Smooth muscle cell (in vitro differentiated cells): ENCODE data around the gene PARD3. TPM values are rescaled to one million over a fixed set of nuclear protein-coding genes. Genes with fewer than 3 reads are reported as not detected.

Experiments
- DNase-seq: peaks from one replicate; lab custom pipeline; 2025; ENCODE audit not compliant: unreplicated experiment; lab: John Stamatoyannopoulos, UW
- H2AFZ ChIP-seq: fragments of 200-600 bp; sonication (generic); 2 replicates; pipeline ENCODE4 v1.6.0; 2016; ENCODE audit warnings: antibody characterized with exemption, low read depth, mild to moderate bottlenecking
- H3F3A ChIP-seq: fragments of 200-600 bp; sonication (generic); 2 replicates; pipeline ENCODE4 v1.6.0; 2017; ENCODE audit warnings: antibody characterized with exemption, low read depth
- H3K27ac ChIP-seq: fragments of 200-600 bp; sonication (generic); 2 replicates; pipeline ENCODE4 v1.5.1; 2016; ENCODE audit warnings: low read depth, mild to moderate bottlenecking
- H3K27me3 ChIP-seq: fragments of 200-600 bp; sonication (generic); 2 replicates; pipeline ENCODE4 v1.6.1; 2016; ENCODE audit warnings: low read depth, mild to moderate bottlenecking
- H3K36me3 ChIP-seq: fragments of 200-600 bp; sonication (generic); 2 replicates; pipeline ENCODE4 v1.5.1; 2016; ENCODE audit warnings: low read depth
- H3K4me1 ChIP-seq: fragments of 200-600 bp; sonication (generic); 2 replicates; pipeline ENCODE4 v1.5.1; 2016; ENCODE audit warnings: low read depth
- H3K4me2 ChIP-seq: fragments of 200-600 bp; sonication (generic); 2 replicates; pipeline ENCODE4 v1.6.0; 2016; ENCODE audit warnings: mild to moderate bottlenecking
- H3K4me3 ChIP-seq: fragments of 200-600 bp; sonication (generic); 2 replicates; pipeline ENCODE4 v1.5.1; 2016; ENCODE audit warnings: mild to moderate bottlenecking
- H3K79me2 ChIP-seq: fragments of 200-600 bp; sonication (generic); 2 replicates; pipeline ENCODE4 v1.6.0; 2016; ENCODE audit warnings: low read depth, mild to moderate bottlenecking
- H3K9ac ChIP-seq: fragments of 200-600 bp; sonication (generic); 2 replicates; pipeline ENCODE4 v1.6.0; 2016; ENCODE audit warnings: low read depth
- H3K9me3 ChIP-seq: fragments of 200-600 bp; sonication (generic); replicated peaks from 2 replicates; pipeline ENCODE4 v1.5.1; 2016; ENCODE audit warnings: low read depth
- H4K20me1 ChIP-seq: fragments of 200-600 bp; sonication (generic); 2 replicates; pipeline ENCODE4 v1.6.0; 2016; ENCODE audit warnings: low read depth
- CTCF ChIP-seq: fragments of 200-600 bp; sonication (generic); IDR thresholded peaks from 2 replicates; pipeline ENCODE4 v1.5.1; 2017; ENCODE audit warnings: borderline replicate concordance, mild to moderate bottlenecking, antibody characterized with exemption; ENCODE audit not compliant: insufficient read depth, poor library complexity, severe bottlenecking
- WGBS: methylation state at CpG from one replicate; pipeline ENCODE4 v1.1.7; 2016; ENCODE audit warnings: low lambda C conversion rate; 5-methylcytosine and 5-hydroxymethylcytosine counted together
- polyA plus RNA-seq: library from polyadenylated mRNA; unstranded; fragments of >200 nt; fragmentation: Nextera tagmentation; extraction: Ambion mirVana; gene quantifications from 2 replicates; pipeline ENCODE4 v1.2.1, GENCODE V29; 2016
- total RNA-seq: library from RNA; depleted of rRNA; stranded (reverse); fragments of >200 nt; gene quantifications from 2 replicates; pipeline ENCODE4 v1.2.3, GENCODE V29; 2014

The PARD3 gene
- total and polyA plus RNA-seq, 2 experiments from 2014 or later = 17.5 to 26.0 TPM

- Histone ChIP-seq H3K4me3 (no peak overlapping the region), H3K36me3 (no peaks in the 10 kb centered on the region), H3K4me1 (peaks cover 8% of the 10 kb centered on the region), H3K4me2 (no peak overlapping the region), H3K27ac (no peak overlapping the region), H3K9ac (no peak overlapping the region), H3K79me2 (peaks cover 49% of the 10 kb centered on the region), H2AFZ (no peak overlapping the region), H3F3A (no peaks in the 10 kb centered on the region), H4K20me1 (peaks cover 87% of the 10 kb centered on the region), H3K27me3 (no peaks in the 10 kb centered on the region), H3K9me3 (no peaks in the 10 kb centered on the region)
- 93% methylated on average over 4 of the region's 4 CpGs for WGBS
- TF ChIP-seq CTCF = no peak
- DNase-seq = no peak
Measured at GRCh38 chr10:34798654-34799053, 16.4 kb downstream of the PARD3 start.

DNA sequence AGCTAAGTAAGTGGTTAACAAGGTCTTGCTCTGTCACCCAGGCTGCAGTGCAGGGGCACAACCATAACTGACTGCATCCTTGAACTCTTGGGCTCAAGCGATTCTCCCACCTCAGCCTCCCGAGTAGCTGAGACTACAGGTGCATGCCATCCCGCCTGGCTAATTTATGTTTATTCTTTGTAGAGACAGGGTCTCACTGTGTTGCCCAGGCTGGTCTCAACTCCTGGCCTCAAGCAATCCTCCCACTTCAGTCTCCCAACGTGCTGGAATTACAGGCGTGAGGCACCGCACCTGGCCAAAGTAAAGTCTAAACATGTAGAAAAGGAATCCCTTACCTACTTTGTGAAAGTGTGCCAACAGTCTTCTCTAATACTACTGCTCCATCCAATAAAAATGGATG, 17.9 kb downstream of the PARD3 start:
- Histone ChIP-seq H3K27ac (no peak overlapping the region), H3K4me1 (peaks cover 12% of the 10 kb centered on the region), H3K9ac (no peak overlapping the region), H3K36me3 (no peaks in the 10 kb centered on the region), H3K27me3 (no peaks in the 10 kb centered on the region), H3F3A (no peaks in the 10 kb centered on the region), H3K9me3 (no peaks in the 10 kb centered on the region), H3K79me2 (peaks cover 57% of the 10 kb centered on the region), H3K4me3 (no peak overlapping the region), H3K4me2 (no peak overlapping the region), H4K20me1 (peaks cover 87% of the 10 kb centered on the region), H2AFZ (no peak overlapping the region)
- WGBS = 96% methylated on average over 6 of the region's 6 CpGs
- DNase-seq = no peak
- no peak for TF ChIP-seq CTCF

DNA sequence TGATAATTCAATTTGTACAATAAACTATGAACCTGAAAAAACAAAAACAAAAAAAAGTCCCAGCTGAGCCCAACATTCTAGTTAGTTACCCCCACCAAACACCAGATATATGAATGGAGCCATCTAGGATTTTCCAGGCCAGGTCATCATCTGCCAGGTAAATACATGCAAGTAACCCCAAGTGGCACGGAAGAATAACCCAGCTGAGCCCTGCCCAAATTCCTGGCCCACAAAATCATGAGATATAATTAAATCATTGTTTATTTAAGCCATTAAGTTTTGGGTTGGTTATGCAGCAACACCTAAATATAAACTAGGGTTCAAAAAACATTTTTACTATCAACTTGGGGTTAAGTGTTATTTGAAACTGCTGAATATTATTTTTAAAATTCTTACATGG, 19.0 kb downstream of the PARD3 start:
- no peak for DNase-seq
- Histone ChIP-seq H3K4me2 (no peak overlapping the region), H3F3A (no peaks in the 10 kb centered on the region), H3K9me3 (no peaks in the 10 kb centered on the region), H3K36me3 (no peaks in the 10 kb centered on the region), H3K27me3 (no peaks in the 10 kb centered on the region), H3K4me3 (no peak overlapping the region), H3K9ac (no peak overlapping the region), H4K20me1 (peaks cover 88% of the 10 kb centered on the region), H3K79me2 (peaks cover 67% of the 10 kb centered on the region), H3K4me1 (peaks cover 7% of the 10 kb centered on the region), H2AFZ (no peak overlapping the region), H3K27ac (no peak overlapping the region)
- 97% methylated on average over 1 of the region's 1 CpG for WGBS
- no peak for TF ChIP-seq CTCF

GRCh38 chr10:34795334-34795733, 19.8 kb downstream of the PARD3 start:
- Histone ChIP-seq H3K79me2 (peaks cover 72% of the 10 kb centered on the region), H3K36me3 (no peaks in the 10 kb centered on the region), H3K4me1 (peaks cover 4% of the 10 kb centered on the region), H3K27me3 (no peaks in the 10 kb centered on the region), H3F3A (no peaks in the 10 kb centered on the region), H4K20me1 (peaks cover 88% of the 10 kb centered on the region), H3K9me3 (no peaks in the 10 kb centered on the region), H3K27ac (no peak overlapping the region), H2AFZ (no peak overlapping the region), H3K4me3 (no peak overlapping the region), H3K9ac (no peak overlapping the region), H3K4me2 (no peak overlapping the region)
- DNase-seq = no peak
- 100% methylated on average over 6 of the region's 6 CpGs for WGBS
- TF ChIP-seq CTCF = no peak
